Ovary (tissue), 3 donors: ENCODE results near the gene PEX14.

Source experiments
- EP300 ChIP-seq: sonication (generic); formaldehyde crosslinking; IDR thresholded peaks from one replicate; pipeline ENCODE4 v1.6.1; 2017; ENCODE audit warnings: antibody characterized with exemption
- POLR2A ChIP-seq: fragments of 450-650 bp; IDR thresholded peaks from one replicate; pipeline ENCODE4 v1.6.1; 2017; ENCODE audit warnings: antibody characterized with exemption, mild to moderate bottlenecking, moderate library complexity
- TF ChIP-seq, protein P1 (sequence below), 3 donors: fragments of 450-650 bp in 2 of 3; fragments of 200-600 bp in 1 of 3; IDR thresholded peaks; one replicate each; pipeline versions ENCODE4 v1.5.1 to v1.8.0; 2016 to 2022; ENCODE audit warnings: antibody characterized with exemption in 3 of 3, mild to moderate bottlenecking in 1 of 3
- donor health status: DM: no; HTN: no; CAD: no.

DNA sequence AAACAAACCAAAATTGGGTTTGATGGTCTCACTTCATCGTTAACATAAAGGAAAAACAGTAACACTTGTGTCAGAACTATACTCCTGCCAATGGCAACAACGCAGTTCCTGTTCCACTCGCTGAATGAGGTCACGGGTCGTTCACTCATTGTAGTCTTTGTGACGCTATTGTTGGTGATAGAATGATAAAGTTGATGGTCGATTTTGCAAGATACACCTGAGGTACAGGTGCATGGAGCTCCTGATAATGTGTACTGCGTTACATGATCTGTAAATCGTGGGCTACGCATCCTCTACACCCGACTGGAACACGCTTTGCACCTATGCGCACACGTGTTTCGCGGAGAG lies 44.9 kb upstream of the PEX14 start:
- TF ChIP-seq, protein P1, sequence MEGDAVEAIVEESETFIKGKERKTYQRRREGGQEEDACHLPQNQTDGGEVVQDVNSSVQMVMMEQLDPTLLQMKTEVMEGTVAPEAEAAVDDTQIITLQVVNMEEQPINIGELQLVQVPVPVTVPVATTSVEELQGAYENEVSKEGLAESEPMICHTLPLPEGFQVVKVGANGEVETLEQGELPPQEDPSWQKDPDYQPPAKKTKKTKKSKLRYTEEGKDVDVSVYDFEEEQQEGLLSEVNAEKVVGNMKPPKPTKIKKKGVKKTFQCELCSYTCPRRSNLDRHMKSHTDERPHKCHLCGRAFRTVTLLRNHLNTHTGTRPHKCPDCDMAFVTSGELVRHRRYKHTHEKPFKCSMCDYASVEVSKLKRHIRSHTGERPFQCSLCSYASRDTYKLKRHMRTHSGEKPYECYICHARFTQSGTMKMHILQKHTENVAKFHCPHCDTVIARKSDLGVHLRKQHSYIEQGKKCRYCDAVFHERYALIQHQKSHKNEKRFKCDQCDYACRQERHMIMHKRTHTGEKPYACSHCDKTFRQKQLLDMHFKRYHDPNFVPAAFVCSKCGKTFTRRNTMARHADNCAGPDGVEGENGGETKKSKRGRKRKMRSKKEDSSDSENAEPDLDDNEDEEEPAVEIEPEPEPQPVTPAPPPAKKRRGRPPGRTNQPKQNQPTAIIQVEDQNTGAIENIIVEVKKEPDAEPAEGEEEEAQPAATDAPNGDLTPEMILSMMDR (IDR thresholded peaks at IDR 0.05), result no peak
- TF ChIP-seq POLR2A (no peak), EP300 (no peak)
